ENCODE measurements around the gene SNX19. TPM values are rescaled to one million over a fixed set of nuclear protein-coding genes. Genes with fewer than 3 reads are reported as not detected.
"Not testable (repeated sequence)": the region's sequence is repeated elsewhere in the genome, so short reads cannot be mapped to it uniquely, and the experiment has no call there.

SNX19 gene
- polyA plus RNA-seq = 25.1 TPM

GRCh38 chr11:130916238-130916855, at the start of gene SNX19:
SNX19 (minus strand) TSS chr11:130916479; CDS start chr11:130915939, 540 bp downstream.
- Mint-ChIP-seq H3K36me3 (peaks cover 15% of the 10 kb centered on the region), H3K9me3 (peaks cover 0 to 4% (median 2%) of the 10 kb centered on the region in 3 donors), H3K27ac (peak within 1 kb of the TSS; percentile 86 to 95 (median 91)), H3K27me3 (peaks cover 8% of the 10 kb centered on the region), H3K4me3 (peak within 1 kb of the TSS; percentile 86 to 96 (median 94)), H3K4me1 (peaks cover 18 to 29% (median 20%) of the 10 kb centered on the region in 3 donors)

- no peak overlapping the region for H3K4me3 Mint-ChIP-seq
- H3K27me3 Mint-ChIP-seq = peaks cover 2% of the 10 kb centered on the region
- H3K27ac Mint-ChIP-seq = no peak overlapping the region
- H3K9me3 Mint-ChIP-seq = peaks cover 5 to 21% (median 18%) of the 10 kb centered on the region in 3 donors
- H3K36me3 Mint-ChIP-seq = peaks cover 2% of the 10 kb centered on the region
- H3K4me1 Mint-ChIP-seq = no peaks in the 10 kb centered on the region
These were observed 47.9 kb upstream of the SNX19 start for GRCh38 chr11:130964058-130964792.

- Mint-ChIP-seq H3K4me1 (peaks cover 0 to 3% (median 2%) of the 10 kb centered on the region in 3 donors), H3K4me3 (no peak overlapping the region), H3K9me3 (peaks cover 0 to 3% (median under 1%) of the 10 kb centered on the region in 3 donors), H3K27me3 (peaks cover 10% of the 10 kb centered on the region), H3K27ac (no peak overlapping the region), H3K36me3 (no peaks in the 10 kb centered on the region)
These were observed 31.6 kb upstream of the SNX19 start for GRCh38 chr11:130947889-130948288.

GRCh38 chr11:130947481-130947880, 31.2 kb upstream of the SNX19 start:
- Mint-ChIP-seq H3K4me1 (peaks cover 0 to 3% (median 2%) of the 10 kb centered on the region in 3 donors), H3K27ac (no peak overlapping the region), H3K27me3 (peaks cover 10% of the 10 kb centered on the region), H3K36me3 (no peaks in the 10 kb centered on the region), H3K4me3 (no peak overlapping the region), H3K9me3 (peaks cover 0 to 3% (median 0%) of the 10 kb centered on the region in 3 donors)

GRCh38 chr11:130947058-130947457, 30.8 kb upstream of the SNX19 start:
- Mint-ChIP-seq H3K27ac (no peak overlapping the region), H3K36me3 (no peaks in the 10 kb centered on the region), H3K4me3 (peak overlapping the region in 1 of 4 donors; percentile 37), H3K9me3 (peaks cover 0 to 3% (median 0%) of the 10 kb centered on the region in 3 donors), H3K27me3 (peaks cover 10% of the 10 kb centered on the region), H3K4me1 (peaks cover 0 to 3% (median 2%) of the 10 kb centered on the region in 3 donors)

GRCh38 chr11:130945896-130946295, 29.6 kb upstream of the SNX19 start:
- Mint-ChIP-seq H3K27me3 (peaks cover 10% of the 10 kb centered on the region), H3K36me3 (no peaks in the 10 kb centered on the region), H3K4me1 (peaks cover 0 to 3% (median 2%) of the 10 kb centered on the region in 3 donors), H3K27ac (no peak overlapping the region), H3K9me3 (peaks cover 0 to 3% (median 2%) of the 10 kb centered on the region in 3 donors), H3K4me3 (no peak overlapping the region)

- peaks cover 6% of the 10 kb centered on the region for H3K27me3 Mint-ChIP-seq
- H3K4me3 Mint-ChIP-seq = no peak overlapping the region
- H3K4me1 Mint-ChIP-seq = no peaks in the 10 kb centered on the region
- no peaks in the 10 kb centered on the region for H3K36me3 Mint-ChIP-seq
- no peak overlapping the region for H3K27ac Mint-ChIP-seq
- peaks cover 0 to 3% (median 2%) of the 10 kb centered on the region in 3 donors for H3K9me3 Mint-ChIP-seq
These were observed 24.4 kb upstream of the SNX19 start for GRCh38 chr11:130940706-130941105.

GRCh38 chr11:130937051-130937450, 20.8 kb upstream of the SNX19 start:
- no peaks in the 10 kb centered on the region for H3K27me3 Mint-ChIP-seq
- H3K4me3 Mint-ChIP-seq = no peak overlapping the region
- H3K9me3 Mint-ChIP-seq = peaks cover 0 to 2% (median 0%) of the 10 kb centered on the region in 3 donors
- no peaks in the 10 kb centered on the region for H3K4me1 Mint-ChIP-seq
- no peak overlapping the region for H3K27ac Mint-ChIP-seq
- H3K36me3 Mint-ChIP-seq = no peaks in the 10 kb centered on the region

GRCh38 chr11:130932086-130932712, 15.9 kb upstream of the SNX19 start:
- Mint-ChIP-seq H3K36me3 (no peaks in the 10 kb centered on the region), H3K27me3 (no peaks in the 10 kb centered on the region), H3K9me3 (no peaks in the 10 kb centered on the region), H3K4me1 (no peaks in the 10 kb centered on the region), H3K27ac (no peak overlapping the region), H3K4me3 (no peak overlapping the region)

GRCh38 chr11:130924750-130925149, 8.5 kb upstream of the SNX19 start:
- Mint-ChIP-seq H3K27ac (no peak overlapping the region), H3K4me3 (no peak overlapping the region), H3K9me3 (peaks cover 0 to 2% (median 0%) of the 10 kb centered on the region in 3 donors), H3K36me3 (no peaks in the 10 kb centered on the region), H3K4me1 (peaks cover 2 to 7% (median 4%) of the 10 kb centered on the region in 3 donors), H3K27me3 (peaks cover 2% of the 10 kb centered on the region)

GRCh38 chr11:130920612-130921011, 4.3 kb upstream of the SNX19 start:
- H3K27me3 Mint-ChIP-seq, H3K27ac Mint-ChIP-seq, H3K36me3 Mint-ChIP-seq, H3K9me3 Mint-ChIP-seq: not testable (repeated sequence)
- Mint-ChIP-seq H3K4me3 (peak overlapping the region in 1 of 4 donors; percentile 63), H3K4me1 (peaks cover 6 to 14% (median 12%) of the 10 kb centered on the region in 3 donors)

- Mint-ChIP-seq H3K27ac (no peak overlapping the region), H3K27me3 (peaks cover 8% of the 10 kb centered on the region), H3K4me3 (peak overlapping the region in 1 of 4 donors; percentile 95), H3K36me3 (peaks cover 9% of the 10 kb centered on the region), H3K4me1 (peaks cover 14 to 20% (median 19%) of the 10 kb centered on the region in 3 donors), H3K9me3 (peaks cover 0 to 4% (median 4%) of the 10 kb centered on the region in 3 donors)
These were observed 1.8 kb upstream of the SNX19 start for GRCh38 chr11:130918081-130918480.

GRCh38 chr11:130916910-130917309, 631 bp upstream of the SNX19 start:
- Mint-ChIP-seq H3K27ac (peak overlapping the region; percentile 86 to 95 (median 91)), H3K4me3 (peak overlapping the region; percentile 86 to 96 (median 94)), H3K36me3 (peaks cover 13% of the 10 kb centered on the region), H3K9me3 (peaks cover 0 to 4% (median 2%) of the 10 kb centered on the region in 3 donors), H3K4me1 (peaks cover 17 to 27% (median 20%) of the 10 kb centered on the region in 3 donors), H3K27me3 (peaks cover 8% of the 10 kb centered on the region)

- H3K27me3 Mint-ChIP-seq = peaks cover 8% of the 10 kb centered on the region
- peaks cover 15% of the 10 kb centered on the region for H3K36me3 Mint-ChIP-seq
- peak overlapping the region; percentile 86 to 95 (median 91) for H3K27ac Mint-ChIP-seq
- peaks cover 18 to 29% (median 20%) of the 10 kb centered on the region in 3 donors for H3K4me1 Mint-ChIP-seq
- H3K4me3 Mint-ChIP-seq = peak overlapping the region; percentile 86 to 96 (median 94)
- peaks cover 0 to 4% (median 2%) of the 10 kb centered on the region in 3 donors for H3K9me3 Mint-ChIP-seq
These were observed 559 bp downstream of the SNX19 start for GRCh38 chr11:130915603-130916237.
